GM10847 (cell line): ENCODE measurements around the gene TSSC4.

ENCODE experiments used
- POLR2A ChIP-seq: IDR thresholded peaks from 2 replicates; pipeline ENCODE4 v1.6.1; 2011; ENCODE audit not compliant: insufficient read length; ENCODE audit errors: extremely low read depth

The TSSC4 gene

DNA sequence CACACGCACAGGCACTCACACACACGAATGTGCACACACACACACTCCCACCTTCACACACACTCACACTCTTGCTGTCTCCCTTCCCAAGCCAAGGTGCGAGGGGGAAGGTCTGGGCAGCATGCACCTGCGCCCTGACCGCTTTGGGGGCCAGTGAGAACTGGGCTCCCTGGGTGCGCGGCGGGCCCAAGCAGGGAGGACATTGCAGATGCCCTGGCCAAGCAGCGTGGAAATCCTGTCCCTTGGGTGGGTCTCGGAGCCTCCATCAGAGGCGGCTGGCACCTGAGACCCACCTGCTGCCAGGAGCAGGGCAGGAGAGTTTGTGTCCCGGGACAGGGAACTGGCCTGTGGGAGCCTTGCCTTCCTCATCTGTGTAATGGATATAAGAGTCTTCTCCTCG, 20.2 kb upstream of the TSSC4 start:
- TF ChIP-seq POLR2A, result no peak

DNA sequence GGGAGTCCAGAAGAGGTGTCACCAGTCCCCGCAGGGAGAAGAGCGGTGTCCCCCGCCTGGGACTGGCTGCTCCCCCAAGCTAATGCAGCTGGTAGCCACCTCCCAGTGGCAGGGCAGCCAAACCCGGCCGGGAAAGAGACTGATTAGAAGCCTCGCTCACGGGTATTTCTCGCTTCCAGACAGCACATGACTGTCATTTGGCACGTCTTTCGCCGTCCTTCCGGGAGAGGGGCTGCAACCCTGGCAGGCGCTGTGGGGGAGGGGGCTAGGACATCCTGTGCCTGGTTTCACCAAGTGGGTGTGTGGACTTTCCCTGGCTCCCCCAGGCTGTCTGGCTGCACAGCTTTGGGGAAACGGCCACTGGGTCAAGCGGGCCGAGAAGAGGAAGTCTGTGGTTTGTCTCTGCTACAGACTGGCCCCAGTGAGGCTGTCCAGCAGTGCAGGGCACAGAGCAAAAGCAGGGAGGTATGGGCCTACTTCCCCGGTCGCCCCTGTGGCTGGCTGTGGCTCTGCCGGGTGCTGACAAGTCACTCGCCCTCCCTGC, 19.7 kb upstream of the TSSC4 start:
- TF ChIP-seq POLR2A, result no peak

DNA sequence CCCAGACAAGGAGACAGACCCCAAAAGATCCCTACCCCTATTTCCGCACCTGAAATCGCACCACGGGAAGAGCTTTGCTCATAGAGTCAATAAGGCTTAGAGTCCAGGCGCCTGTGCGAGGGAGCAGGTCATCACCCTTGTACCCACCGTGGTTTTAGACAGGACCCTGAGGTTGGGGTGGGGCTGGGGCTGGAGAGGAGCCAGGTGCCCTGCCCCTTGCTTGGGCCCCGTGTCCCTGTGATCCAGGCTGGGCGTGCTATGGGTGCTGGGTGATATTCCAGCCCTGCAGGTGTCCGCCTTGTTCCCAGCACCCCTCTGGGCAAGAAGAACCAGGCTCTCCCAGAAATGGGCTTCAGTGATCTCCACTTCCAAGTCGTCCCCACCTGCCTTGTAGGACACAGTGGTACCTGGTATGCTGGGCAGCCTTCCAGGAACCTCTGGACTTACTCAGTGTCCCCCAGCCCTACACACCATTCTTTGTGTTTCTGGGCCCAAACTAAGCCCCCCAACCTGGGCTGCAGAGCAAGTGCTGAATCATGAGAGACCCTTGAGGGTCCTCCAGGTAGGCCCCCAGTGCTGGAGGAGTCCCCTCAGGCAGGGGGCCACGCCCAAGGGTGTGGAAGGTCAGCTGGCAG, 18.9 kb upstream of the TSSC4 start:
- TF ChIP-seq POLR2A, result no peak

DNA sequence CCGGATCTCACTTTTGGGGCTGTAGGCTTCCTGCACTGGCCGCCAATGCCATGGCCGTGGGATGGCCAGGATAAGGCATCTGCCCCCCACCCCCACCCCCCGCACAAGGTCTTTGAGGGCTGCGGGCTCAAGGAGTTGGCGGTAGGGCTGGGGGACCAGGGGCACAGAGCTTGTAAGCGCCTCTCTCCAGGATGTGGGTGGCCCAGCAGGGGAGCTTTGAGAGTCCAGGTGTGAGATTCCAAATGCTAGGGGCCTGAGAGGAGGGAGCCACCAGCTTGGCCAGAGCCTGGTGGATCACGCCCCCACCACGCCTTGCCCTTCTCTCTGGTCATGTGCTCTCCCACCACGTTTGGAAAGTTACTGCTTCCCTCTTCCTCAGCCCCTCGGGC, 18.4 kb upstream of the TSSC4 start:
- no peak for TF ChIP-seq POLR2A

DNA sequence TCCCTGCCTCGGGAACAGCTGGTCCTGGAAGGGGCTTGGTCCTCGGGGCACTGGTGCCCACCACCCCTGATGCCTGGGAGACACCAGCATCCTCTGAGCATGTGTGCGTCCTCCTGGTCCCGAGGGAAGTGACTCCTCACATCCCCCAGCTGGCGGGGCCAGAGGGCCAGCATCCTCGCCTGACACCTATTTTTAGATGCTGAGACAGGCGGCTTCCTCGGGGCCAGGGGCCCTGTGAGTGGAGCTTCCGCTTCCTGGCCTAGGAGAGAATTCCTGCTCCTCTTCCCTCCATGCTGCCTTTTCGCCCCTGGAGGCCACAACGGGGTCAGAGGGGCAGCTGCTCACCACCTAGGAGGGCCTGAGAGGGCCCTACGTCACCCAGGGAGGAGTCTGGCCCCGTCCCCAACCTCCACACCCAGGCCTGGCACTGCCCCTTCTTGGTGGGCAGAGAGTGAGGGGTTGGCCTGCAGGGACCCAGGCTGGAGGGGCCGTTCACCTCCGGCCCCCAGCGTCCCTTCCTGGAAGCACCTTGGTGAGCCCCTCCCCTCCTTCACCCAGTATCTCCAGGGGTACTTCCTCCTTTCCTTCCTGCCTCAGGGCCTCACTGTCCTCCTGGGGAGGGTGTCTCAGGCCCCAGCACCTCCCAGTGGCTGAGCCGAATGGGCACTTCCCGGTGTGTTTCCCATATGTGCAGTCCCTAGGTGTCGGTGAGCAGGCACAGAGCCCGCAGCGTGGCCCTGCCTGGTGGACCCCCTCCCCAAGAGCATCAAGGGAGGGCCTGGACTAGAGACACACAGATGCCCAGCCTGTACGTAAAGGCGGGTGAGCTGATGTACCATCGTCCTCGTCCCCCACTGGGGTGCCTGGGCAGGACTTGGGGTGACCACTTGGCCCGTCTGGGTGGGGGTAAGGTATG, 17.4 kb upstream of the TSSC4 start:
- TF ChIP-seq POLR2A, result no peak

DNA sequence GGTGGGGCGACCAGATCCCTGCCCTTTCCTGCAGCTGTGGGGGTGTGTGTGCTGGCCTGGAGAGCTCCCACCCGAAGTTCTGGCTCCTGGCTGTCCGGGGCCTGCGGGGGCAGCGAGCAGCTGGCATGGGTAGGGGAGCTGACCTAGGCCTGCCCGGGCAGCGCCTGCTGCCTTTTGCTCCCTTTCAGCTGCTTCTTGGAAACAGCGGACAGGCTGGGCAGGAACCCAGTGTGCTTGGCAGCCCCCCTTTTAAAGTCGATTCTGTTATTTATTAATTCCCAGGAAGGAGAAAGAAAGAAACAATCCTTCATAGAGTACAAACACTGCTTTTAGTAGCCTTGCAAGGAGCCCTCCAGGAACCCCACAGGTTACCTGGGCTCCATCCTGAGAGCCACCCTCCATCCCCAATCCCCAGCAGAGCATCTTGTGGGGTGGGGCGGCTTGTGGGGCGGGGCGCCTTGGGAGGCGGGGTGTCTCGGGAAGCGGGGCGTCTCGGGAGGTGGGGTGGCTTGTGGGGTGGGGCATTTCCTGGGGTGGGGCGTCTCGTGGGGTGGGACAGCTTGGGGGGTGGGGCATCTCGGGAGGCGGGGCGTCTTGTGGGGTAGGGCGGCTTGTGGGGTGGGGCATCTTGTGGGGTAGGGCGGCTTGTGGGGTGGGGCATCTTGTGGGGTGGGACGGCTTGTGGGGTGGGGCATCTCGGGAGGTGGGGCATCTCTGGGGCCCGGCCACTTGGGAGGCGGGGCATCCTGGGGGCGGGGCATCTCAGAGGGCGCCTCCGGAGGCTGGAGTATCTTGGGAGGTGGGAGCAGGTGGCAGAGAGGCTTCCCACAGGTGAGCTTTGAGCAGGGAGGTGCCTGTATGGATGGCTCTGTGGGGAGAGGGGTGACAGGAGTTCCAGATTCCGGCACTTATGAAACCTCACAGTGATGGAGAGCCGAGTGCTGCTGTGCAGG, 16.4 kb upstream of the TSSC4 start:
- TF ChIP-seq POLR2A, result no peak

DNA sequence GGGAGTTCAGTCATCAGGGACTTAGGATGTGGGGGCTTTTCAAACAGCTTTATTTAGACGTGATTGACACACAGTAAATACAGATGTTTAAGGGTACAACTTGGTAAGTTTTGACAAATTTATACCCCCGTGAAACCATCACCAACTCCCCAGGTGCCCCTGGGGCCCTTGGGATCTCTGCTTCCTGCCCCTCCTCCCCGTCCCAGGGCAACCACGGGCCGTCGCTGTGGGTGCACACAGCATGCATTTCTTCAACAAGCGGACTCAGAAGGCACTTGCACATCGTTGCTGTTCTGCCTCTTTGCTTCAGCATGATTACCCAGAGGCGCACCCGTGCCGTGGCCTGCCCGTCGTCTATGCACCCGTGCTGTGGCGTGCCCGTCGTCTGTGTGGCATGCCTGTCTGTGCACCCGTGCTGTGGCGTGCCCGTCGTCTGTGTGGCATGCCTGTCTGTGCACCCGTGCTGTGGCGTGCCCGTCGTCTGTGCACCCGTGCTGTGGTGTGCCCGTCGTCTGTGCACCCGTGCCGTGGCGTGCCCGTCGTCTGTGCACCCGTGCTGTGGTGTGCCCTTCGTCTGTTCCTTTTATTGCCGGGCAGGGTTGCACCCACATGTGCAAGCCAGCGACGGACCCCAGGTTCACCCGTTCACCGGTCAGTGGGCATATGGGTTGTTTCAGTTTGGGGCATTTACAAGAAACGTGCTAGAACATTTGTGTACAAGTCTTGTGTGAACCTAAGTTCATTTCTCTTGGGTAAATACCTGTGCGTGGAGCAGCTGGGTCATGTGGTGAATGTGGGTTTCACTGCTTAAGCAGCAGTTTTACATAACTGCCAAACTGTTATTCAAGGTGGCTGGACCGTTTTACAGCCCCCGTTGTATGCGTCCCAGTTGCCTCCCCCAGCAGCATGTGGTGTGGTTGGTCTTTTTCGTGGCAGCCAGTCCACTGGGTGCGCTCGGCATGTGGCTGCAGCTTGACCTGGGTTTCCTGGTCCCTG, 15.1 kb upstream of the TSSC4 start:
- TF ChIP-seq POLR2A, result no peak

DNA sequence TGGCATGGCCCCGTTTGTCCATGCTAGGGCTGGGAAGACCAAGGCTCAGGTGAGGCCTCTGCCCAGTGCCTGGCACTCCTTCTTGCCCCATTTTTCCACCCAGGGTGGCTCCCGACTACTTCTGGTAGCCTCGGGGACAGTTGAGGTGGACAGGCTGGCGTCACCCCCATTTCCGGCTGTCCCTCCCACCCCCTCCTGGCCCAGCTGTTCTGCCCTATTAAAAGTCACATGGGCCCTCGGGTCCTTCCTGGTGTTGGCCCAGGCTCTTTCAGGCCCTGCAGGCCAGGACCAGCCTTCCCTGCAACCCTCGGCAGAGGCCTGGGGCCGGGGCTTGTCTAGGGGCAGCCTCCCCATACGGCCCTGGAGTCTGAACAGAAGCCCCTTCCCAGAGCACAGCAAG, 14.0 kb upstream of the TSSC4 start:
- no peak for TF ChIP-seq POLR2A

DNA sequence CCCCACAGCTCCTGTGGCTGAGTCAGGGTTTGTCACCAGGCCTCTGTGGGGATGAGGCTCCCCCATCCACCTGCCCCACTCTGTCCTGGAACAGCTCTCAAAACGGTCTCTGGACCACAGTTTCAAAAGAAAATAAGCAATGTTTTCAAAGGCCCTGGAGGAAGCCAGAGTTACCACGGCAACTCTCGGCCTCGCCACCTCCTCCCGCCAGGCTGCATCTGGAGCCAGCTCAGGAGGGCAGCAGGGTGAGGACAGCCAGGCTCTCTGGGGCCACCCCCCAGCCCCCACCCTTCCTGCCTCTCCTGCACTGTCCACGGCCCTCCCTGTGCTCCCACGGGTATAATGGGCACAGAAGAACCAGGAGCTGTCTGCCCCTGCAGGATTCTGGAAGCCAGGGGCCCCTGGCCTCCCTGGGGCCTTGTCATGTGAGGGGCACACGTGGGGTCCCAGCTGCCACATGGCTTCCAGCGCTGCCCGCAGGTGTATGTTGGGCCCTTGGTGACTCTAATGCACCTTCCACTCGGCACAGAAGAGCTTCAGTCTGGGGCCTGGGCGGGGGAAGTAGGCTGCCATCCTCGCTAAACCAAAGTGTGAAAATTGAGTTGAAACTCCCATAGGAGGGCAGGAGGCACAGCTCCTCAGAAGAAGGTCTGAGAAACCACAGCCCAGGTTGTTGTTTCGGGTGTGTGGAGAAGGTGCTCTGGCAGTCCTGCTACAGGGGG, 13.1 kb upstream of the TSSC4 start:
- TF ChIP-seq POLR2A, result no peak

DNA sequence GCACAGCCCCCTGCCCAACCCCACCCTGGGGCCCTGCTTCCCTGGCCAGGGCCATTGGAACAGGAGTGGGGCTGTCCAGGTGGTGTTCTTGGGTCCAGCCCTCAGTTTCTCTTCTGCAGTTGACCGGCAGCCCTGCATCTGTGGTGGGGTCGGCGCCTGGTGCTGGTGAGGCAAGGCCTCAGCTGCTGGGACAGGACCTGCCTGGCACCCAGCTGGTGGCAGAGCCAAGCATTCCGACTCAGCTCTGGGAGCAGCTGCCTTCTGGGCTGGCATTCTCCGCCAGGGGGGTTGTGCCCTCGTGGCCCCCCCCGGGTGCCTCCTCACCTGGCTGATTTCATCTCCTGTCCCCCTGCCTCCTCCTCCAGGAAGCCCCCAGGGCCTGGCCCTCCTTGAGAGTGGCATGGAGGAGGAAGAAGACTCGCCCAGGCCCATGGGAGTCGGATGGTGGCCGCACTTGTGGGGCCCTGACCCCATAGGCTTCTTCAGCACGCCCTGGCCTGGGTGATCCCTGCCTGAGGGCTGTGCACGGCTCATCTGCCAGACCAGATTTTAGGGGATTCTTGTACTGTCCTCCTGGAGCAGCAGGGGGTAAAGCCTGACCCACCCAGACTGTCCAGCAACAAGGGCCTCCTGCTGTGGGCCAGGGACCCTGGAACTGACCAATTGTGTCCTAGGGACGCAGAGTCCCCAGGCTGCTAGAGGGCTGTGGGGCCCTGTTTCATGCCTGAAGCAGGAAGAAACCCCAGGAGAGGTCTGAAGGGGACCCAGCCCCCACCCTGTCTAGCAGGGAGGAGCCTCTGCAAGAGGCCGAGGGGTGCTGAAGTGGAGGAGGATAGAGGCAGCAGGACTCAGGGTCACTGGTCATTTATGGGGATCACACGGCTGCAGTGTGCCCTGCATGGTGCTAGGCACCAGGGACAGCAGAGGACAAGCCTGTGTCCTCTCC, 11.8 kb upstream of the TSSC4 start:
- TF ChIP-seq POLR2A, result no peak

DNA sequence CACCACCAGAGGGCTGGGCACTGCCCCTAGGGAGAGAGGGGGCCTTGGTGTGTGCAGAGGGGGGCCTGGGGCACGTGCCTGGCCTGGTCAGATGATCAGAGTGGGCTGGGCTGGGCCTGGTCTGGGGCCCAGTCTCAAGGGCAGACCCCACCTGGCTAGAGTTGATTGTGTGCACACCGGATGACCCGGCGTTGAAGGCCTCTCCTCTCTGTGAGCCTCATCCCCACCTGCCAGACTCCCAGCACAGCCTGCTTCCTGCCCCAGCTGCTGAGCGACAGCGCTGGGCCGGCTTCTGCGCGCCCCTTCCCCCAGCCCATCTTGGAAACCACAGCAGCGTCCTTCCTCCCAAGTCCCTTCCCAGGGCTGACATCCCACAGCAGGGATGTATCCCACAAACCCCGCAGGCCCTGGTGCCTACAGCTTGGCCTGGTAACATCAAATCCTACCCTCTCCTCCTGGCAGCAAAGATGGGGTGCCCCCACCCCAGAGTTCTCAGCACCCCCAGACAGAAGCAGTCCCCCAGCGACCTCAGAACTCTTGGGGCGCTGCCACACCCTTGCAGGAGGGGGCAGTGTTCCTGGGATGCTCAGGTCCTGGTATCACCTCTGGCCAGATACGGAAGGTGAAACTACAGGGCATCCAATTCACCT, 11.0 kb upstream of the TSSC4 start:
- no peak for TF ChIP-seq POLR2A

DNA sequence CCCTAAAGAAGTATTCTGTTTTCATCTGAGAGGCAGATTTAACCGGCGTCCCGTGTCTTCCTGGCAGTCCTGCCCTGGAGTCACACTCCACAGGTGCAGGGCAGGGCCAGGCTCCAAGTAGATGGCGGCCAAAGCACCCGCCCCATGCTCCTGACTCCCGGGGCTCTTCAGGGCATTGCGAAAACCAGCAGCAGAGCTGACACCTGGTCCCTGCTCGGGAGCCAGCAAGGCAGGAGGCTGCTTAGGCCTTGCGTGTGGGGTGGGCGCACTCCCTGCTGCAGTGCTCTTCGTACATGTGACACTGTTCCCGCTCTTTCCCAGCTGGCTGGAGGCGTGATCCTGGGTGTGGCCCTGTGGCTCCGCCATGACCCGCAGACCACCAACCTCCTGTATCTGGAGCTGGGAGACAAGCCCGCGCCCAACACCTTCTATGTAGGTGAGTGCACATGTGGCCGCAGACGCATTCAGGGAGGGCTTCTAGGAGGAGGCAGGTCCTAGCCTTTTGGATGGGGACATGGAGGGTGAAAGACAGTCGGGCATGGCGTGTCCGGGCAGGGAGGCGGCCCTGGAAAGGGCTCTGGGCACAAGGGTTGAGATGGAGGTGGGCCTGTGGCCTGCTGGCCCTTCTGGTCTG, 10.3 kb upstream of the TSSC4 start:
- no peak for TF ChIP-seq POLR2A

DNA sequence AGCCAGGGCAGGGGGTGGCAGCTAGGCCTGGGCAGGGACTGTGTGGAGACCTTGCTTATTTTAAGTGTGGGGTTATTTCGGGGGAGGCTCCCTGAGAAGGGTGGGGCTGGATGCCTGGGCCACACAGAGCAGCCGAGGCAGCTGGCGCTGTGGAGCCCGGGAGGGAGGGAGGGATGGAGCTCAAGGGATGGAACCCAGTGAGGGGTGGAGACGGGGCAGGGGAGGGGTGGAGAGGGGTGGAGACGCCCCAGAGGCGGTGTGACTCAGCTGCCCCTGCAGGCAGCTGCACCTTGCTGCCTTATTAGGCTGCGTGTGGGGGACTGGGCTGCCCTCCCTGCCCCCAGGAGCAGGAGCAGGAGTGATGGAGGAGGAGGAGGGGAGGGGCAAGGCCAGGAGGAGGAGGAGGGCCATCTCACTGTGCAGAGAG, 9.8 kb upstream of the TSSC4 start:
- no peak for TF ChIP-seq POLR2A
